GM21381 (cell line): ENCODE measurements around the gene SLC9A9.

Experiments
- ATAC-seq: cut with Tn5 transposase; IDR thresholded peaks from one replicate; pipeline ENCODE4 v1.9.1; 2021; ENCODE audit warnings: mild to moderate bottlenecking, moderate library complexity; ENCODE audit not compliant: unreplicated experiment

Gene SLC9A9

DNA sequence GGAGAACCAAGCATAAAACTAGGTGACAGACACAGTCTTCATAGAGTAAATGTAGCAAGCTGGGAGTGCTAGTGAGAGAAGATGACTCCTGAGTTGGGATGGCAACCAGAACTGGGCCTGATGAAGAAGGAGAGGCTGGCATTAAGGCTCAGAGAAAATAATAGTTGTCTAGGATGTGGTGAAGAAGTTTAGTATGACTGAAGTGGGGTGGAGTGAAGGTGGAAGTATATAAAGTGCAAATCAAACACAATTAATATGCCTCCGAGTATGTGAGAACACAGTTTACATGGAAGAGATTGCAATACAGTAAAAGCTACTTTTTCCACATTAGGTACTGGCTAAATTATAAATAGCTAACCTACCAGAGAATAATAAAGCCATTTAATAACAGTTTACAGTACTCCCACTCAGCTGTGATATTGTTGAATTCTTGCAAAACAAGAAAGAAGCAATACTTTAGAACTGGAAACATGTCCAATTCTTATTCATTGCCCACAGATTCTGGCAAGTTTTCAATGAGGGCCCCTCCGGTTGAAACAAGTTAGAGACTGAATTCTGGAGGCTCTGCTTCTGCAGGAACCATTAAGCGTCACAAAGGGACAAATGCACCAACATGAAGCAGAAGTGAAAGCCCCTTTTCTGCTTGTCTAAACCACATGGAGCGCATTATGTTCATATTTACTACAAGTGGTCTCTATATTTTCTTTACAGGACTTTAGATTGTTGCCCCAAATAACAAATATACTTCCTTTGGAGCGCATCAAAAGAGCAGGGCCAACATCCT lies 243.7 kb downstream of the SLC9A9 start:
- peak; percentile 65 for ATAC-seq

DNA sequence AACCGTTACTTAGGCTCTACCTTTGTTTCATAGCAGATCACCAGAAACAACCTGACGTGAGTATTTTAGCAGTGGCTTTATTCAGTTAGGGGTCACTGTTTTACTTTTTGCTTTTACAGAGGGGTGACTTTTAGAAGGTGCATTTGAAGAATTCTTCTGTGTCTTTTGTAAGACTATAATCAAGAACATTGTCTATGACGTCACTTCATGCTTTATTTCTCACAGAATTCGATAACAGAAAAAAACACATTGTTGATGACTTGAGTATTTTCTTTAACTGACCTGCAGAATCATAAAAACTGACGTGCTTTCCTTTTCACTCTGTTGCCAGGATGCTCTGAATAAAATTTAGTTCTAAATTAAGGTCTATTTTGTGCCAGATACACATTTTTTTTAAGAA lies 244.5 kb downstream of the SLC9A9 start:
- no peak for ATAC-seq

DNA sequence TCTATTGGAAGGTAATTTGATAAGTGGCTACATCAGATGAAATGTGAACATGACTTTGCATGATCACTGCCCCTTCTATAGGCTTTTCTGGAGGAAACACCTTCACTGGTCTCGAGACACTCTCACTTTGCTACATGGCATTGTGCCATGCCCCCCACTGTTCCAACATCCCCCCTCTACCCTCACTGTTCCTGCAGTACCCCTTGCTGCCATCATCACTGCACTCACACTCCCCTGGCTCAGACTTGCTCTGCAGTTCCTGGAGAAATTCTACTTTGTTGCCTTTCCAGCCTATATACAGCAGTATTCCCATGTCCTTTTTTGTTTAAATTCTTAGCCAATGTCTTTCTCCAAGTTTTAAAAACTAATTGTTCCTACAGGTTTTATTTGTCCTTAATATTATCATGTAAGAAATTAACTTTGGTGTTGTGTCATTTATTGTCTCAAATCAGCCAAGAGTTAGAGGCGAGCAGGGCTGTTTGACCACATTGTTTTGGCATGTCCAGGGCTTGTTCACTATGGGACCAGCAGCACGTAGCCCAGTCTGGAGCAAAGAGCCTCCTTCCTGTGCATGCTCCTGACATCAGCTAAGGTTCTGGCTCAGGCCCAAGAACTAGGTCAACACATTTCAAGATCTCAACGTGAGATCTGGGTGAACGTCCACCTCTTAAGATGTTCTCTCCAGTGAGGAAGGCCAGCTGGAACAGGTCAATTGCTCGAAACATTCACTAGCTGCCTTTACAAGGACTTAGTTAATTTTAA lies 246.4 kb downstream of the SLC9A9 start:
- ATAC-seq, result no peak

DNA sequence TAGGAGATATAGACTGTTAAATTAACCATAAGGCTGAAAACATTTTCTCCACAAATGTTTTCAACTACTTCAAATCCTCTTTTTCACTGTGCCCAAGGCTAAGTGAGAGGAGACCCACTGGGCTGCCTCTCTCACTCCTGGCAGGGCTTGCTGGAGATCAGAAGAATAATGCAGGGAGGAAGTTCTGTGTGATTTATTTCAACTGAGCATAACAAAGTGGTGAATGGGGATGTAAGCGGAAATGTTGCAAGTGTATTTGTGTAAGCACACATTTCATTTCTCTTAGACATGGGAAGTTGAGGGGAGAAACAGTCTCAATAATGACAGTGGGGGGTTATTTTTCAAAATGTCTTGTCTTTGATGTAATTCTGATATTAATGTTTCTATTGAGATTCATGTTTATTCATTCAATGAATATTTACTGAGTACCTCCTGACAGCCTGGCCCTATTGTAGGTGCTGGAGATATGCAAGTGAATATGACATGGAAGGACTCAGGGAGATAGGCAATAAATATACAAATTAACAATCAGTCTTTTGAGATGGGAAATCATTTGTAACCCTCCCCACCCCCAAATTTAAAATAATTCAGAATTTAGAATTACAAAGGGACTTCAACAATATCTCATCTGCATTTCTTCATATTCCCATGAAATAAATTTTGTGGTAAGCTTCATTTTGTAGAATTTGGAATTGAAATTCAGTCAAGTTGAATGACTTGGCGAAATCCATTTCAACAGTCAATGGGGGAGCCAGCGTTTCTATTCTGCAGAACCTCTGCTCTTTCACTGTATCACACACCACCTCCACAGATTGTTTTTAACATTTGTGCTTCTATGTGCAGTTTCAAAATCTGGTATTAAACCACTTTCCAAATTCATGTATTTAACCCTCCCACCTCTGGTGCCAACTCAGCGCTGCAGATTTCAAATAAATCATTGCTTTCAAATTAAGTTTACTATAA lies 247.2 kb downstream of the SLC9A9 start:
- ATAC-seq, result no peak

DNA sequence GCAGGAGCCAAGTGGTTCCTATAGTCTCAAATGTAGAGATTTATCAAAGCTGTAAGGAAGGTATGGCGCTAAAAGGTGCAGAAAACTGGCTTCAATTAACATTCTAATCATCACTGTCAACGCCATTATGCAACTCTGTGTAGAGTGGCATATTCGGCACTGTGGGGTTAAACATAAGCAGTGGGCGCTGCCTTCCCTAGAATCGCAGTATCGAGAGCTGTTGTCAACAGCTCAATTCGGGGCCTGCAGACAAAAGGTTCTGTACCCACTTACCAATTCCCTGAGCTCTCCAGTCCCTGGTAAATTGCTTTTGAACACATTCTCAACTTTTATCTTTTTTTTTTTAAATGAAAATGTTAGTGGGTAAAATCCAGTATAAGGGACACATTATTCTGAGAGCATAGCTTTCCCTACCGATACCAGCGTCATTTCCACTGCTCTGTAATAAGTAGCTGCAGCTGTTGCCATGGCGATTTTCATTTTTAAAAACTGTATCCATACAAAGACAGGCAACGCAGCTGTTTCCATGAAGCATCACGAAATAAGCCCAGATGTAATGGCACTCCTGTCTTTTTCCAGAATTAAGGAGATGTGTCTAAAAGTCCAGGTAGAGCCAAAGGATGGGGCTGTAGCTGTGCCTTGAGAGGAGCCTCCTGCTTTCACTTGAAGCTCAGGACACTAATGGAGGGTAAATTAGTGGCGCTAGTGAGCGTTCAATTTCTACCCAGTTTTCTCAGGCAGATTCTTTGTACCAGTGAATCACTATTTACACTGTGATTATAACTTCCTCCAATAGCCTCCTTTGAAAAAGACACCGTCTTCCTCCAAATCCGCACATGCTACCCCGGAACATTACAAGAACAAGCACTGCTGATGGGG lies 250.3 kb downstream of the SLC9A9 start:
- no peak for ATAC-seq

DNA sequence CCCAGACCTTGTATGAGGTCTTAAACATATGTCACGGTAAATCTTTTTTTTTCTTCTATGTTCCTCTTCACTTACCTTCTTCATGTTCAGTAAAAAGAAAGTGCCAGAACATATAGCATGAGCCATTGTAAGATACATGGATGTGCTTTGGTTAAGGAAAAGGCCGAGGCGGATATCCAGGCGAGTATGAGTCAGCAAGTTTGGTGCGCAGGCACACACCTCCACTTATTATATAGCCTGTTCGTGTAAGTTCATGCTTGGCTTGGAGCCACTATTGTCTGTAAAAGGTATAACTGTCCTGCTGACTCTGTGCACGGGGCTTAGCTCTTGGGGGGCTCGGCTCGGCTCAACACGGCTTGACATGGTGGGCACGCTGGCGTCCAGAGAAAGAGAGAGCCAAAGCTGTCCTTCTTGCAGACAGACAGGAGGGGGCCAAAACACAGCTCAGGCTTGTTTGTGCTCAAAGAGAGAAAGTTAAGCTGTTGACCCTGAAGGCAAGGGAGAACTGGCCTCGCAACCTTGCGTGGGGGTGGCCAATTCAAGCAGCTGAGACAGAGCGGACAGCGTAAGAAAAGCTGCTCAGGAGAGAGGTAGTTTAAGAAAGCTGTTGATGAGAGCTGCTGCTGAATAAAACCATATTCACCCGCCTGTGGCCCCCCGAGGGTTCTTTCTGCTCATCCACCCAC lies 251.2 kb downstream of the SLC9A9 start:
- ATAC-seq, result no peak

DNA sequence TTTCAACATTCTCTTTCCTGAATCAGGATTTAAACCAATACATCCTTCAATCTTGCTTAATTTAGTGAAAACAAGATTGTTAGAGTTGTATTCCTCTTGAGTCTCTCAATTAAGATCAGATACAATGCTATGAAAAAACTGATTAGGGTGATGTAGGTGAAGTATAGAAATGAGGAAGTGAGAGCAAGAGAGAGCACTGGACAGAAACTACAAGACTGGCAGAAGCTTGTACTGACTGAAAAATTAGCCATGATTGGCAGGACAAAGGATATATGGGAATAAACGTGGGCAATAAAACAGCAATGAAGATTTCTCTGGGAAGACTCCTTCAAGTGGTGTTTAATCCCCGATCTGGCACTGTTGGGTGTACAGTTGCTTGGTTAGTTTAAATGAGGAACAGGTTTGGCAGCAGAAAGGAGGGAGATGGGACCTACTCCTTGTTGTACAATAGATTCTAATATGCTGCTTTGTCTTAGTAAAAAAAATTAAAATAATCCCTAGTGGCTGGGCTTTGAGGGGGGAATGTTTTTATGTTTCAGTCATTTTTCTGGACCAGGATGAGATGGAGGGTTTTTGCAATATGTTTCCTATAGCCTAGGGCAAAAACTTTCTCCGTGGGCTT lies 252.7 kb downstream of the SLC9A9 start:
- ATAC-seq, result peak; percentile 97

DNA sequence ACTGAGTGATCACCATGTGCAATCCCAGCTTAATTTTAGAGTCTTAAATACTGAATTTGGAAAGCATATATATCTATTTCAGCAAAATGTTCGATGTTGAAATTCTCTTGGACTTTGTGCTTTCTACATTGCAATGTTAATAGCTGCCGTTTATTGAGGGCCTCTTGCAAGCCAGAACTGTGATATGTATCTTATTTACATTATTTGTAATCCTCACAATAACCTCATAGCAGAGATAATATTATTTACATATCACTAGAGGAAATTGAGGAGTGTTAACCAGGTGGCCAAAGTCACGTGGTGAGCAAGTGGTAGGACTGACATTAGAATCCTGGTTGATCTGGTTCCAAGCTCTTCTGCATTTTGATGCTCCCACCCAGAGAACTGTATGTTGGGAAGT lies 254.1 kb downstream of the SLC9A9 start:
- ATAC-seq, result no peak

DNA sequence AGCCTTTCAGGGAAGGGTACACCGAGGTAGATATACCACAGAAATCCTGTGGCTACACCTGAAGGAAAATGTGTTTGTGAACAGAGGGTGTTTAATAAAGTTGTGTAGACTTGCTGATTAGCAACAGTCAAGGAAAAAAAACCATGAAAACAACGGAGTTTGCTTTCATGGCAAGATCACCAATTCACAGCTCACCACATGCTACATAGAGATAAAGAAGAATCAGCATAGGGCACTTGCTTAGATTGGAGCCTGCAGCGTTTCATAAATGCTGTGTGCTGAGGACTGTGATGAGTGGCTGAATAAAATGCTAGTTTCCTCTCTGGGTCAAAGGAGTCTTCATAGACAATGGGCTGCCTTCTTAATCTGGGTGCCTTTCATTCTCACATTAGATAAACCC lies 257.6 kb downstream of the SLC9A9 start:
- no peak for ATAC-seq

DNA sequence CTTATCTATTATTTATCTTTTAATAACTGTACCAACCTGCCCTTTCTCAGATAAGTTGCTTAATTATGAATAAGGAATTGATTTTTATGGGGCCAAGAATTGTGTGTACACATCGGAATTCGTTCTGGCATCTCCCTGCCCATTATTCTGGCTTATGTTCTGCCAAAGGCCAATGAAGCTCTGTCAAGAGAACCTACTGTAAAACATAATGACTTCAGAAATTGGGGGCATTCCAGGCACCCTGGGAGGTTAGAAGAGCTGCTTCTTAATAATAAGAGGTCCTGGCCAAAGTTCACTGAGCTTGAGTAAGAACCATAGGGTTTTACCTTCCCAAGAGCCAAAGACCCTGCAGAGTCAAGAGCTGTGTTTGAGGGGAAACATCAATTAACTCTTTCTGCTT lies 261.7 kb downstream of the SLC9A9 start:
- ATAC-seq, result no peak

DNA sequence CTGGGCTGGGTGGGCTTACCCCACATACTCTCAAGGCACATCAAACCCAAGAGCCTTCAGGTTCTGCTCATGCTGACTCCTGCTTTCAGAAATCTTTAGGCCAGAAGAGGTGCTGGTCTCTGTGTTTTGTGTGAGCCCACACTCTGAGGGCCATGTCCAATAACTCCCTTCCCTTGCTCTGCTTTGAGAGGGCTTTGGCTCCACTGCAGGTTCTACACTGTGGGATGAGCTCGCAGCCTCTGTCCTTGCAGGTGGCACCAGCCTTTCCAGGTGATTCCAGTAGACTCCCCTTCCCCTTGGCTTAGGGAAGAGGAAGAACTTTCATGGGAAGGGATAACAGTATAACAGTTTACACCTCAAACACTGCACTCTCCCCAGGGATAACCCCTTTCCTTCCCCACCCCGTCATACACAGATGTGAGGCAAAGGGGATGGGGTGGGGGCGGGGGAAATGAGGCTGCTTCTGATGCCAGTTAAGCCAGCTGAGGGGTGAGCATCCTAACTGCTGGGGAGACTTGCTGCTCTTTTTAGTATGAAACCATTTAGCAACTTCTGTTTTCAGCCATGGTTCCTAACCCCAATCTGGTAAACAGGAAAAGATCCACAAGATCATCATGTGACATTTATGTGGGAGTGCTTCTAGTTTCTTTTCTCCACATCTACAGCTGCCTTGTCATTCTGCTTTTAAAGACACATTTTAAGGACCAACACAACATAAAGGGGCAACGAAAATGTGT lies 262.4 kb downstream of the SLC9A9 start:
- ATAC-seq, result no peak

DNA sequence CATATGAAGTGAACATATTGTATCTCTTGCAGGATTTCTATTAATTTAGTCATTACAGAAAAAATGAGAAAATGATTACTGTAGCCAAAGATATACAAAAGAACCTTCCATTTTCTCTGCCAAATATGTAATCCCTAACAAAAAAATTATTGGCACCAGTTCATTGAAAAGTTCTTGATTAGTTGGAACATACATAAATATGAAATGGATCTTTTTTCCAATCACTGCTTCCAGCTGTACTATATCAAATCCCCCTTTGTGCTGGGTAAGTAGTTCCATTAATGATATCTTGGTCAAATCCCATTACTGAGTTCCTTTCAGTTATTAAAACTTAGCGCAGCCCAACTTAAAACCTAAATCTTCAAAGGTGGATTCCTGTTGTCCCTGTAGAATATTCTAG lies 263.8 kb downstream of the SLC9A9 start:
- ATAC-seq, result no peak

DNA sequence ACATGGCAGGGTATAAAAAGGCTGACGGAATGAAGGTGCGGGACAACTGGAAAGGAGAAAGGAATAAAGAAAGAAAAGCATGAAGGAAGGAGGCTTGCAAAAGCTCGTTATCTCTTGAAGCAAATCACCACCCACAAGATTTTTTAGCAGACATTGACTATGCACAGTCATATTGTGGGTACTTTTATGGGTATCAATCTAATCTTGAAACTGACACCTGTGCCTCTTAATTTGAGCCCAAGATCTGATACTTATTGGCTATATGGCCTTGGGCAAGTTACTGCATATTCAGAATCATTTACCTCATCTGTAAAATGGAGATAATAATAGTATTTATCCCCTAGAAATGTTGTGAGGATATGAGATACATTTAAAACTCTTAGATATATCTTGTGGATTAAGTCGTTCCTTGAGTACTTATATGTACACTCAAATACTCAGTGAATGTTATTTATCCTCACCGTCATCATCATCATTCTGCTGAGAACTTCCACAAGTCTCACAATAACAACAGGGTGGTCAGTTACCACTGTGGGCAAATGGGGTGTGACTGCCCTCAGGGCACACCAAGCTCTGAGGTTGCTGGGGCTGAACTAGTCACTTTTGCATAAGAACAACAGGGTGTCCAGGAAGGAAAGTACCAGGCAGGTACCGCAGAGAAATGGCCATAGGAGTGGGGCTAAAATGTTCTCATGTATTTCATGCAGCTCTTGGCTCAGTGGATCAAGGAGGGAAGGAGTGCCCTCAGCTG lies 266.1 kb downstream of the SLC9A9 start:
- ATAC-seq, result peak; percentile 40

DNA sequence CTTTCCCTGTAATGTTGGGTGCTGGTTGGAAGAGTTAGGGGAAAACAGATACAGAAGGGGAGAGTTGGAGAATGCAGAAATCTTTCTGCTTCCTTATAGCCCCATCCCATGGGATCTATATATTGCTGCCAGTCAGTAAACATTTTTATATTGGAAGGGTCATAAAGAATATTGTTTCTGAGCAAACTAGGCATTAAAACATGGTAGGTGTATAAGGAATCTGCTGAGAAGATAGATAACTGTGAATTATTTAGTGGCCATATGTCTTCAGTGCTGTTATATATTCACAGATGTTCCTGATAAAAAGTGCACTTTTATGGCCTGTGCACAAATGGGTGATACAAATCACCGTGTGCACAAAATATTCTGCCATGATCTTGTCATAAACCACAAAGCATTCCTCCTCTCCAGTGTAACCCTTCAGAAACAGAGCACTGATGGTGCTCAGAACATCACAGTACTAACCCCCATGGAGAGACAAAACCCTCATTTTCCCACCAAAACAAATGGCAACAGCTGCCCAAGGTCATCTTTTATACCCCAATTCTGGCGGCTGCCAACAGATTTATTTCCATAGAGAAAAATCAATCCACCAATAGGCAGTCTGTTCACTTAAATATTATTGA lies 269.3 kb downstream of the SLC9A9 start:
- ATAC-seq, result no peak

DNA sequence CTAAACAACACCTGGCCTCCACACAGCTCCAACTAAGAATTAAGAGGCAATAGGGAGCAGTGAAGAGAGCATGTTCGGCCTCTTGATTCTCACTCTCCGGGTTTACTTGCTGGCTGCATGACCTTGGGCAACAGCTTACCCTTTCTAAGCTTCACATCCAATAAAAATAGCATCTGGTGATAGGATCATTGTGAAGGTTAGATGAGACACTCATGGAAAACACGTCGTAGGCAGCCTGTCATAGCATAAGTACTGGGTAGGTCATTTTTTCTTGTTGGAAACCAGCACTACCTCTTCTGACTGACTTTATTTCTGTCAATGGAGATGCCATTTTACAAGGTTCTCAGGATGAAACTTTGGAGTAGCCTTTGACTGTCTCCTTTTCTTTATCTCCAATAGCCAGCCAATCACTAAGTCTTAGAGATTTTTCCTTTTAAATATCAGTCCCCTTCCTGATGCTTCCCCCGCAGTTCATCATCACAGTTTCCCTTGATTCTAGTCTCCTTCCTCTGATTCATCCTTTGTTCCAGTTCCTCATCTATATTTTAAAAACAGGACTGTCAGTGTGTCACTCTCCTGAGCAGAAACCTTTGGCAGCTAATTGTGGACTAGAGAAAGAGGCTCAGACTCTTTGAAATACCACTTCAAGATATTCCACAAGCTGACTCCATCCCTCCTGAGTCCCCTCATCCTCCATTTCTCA lies 271.5 kb downstream of the SLC9A9 start:
- ATAC-seq, result no peak

DNA sequence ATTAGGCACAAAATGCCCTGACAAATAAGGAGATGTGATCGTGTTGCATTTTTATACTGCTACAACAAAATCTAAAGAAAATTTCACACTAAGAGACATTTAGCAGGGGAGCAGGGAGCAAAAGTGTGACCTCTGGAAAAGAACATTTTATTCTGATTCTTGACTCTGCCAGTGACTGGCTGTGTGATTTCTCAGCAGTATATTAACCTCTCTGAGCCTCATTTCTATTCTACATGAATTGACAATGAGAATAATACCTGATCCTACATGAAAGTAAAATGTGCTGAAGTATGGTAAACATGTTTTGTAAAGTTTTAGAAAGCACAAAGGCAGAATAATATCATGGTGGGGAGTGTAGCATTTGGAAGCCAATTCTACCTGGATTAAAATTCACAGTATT lies 273.3 kb downstream of the SLC9A9 start:
- no peak for ATAC-seq
